GM18870 (cell line): ENCODE data around the gene PGBD1.

ENCODE experiments used
- ATAC-seq: cut with Tn5 transposase; IDR thresholded peaks from one replicate; pipeline ENCODE4 v1.9.1; 2021; ENCODE audit warnings: moderate library complexity; ENCODE audit not compliant: unreplicated experiment

PGBD1 gene

GRCh38 chr6:28281288-28282064, at the start of gene PGBD1:
Gene PGBD1 (plus strand): TSS chr6:28281572. CDS start chr6:28283814, 2,242 bp downstream.
- no peak for ATAC-seq

- no peak for ATAC-seq
These were observed 48.6 kb upstream of the PGBD1 start for GRCh38 chr6:28232785-28233184.

GRCh38 chr6:28235912-28236452, 45.4 kb upstream of the PGBD1 start:
- ATAC-seq: no peak

GRCh38 chr6:28239636-28240035, 41.7 kb upstream of the PGBD1 start:
- no peak for ATAC-seq

GRCh38 chr6:28240471-28240870, 40.9 kb upstream of the PGBD1 start:
- ATAC-seq: no peak

- no peak for ATAC-seq
These were observed 37.4 kb upstream of the PGBD1 start for GRCh38 chr6:28243946-28244345.

GRCh38 chr6:28245206-28245941, 36.0 kb upstream of the PGBD1 start:
- ATAC-seq: no peak

GRCh38 chr6:28248916-28249315, 32.5 kb upstream of the PGBD1 start:
- ATAC-seq: no peak

GRCh38 chr6:28250747-28251146, 30.6 kb upstream of the PGBD1 start:
- ATAC-seq: no peak

- peak; percentile 15 for ATAC-seq
These were observed 29.7 kb upstream of the PGBD1 start for GRCh38 chr6:28251661-28252008.

GRCh38 chr6:28252009-28252975, 29.1 kb upstream of the PGBD1 start, which contains the start of gene ZKSCAN4:
Gene ZKSCAN4 (minus strand): TSS chr6:28252269. CDS start chr6:28251980, 289 bp downstream.
- peak; percentile 70 for ATAC-seq

GRCh38 chr6:28254121-28254519, 27.3 kb upstream of the PGBD1 start:
- ATAC-seq: no peak

- no peak for ATAC-seq
These were observed 24.3 kb upstream of the PGBD1 start for GRCh38 chr6:28257042-28257441.

GRCh38 chr6:28258877-28259777, 22.2 kb upstream of the PGBD1 start, which contains the start of gene NKAPL:
Gene NKAPL (plus strand): TSS chr6:28259297. CDS start chr6:28259372, 75 bp downstream.
- ATAC-seq: no peak

- ATAC-seq: no peak
These were observed 17.4 kb upstream of the PGBD1 start for GRCh38 chr6:28263922-28264321.

- ATAC-seq: no peak
These were observed 16.5 kb upstream of the PGBD1 start for GRCh38 chr6:28264834-28265401.

GRCh38 chr6:28266563-28266961, 14.8 kb upstream of the PGBD1 start:
- ATAC-seq: no peak

- ATAC-seq: peak; percentile 72
These were observed 14.2 kb upstream of the PGBD1 start, which contains the start of gene ZSCAN26 for GRCh38 chr6:28266962-28267694. Gene ZSCAN26 (plus strand): TSS chr6:28267143. CDS start chr6:28271920, 4,777 bp downstream.

GRCh38 chr6:28267695-28268059, 13.7 kb upstream of the PGBD1 start:
- ATAC-seq: no peak
